ENCODE measurements around the gene XAF1.

GRCh38 chr17:6811510-6811909, 55.7 kb downstream of the XAF1 start:
- TF ChIP-seq, protein P1, sequence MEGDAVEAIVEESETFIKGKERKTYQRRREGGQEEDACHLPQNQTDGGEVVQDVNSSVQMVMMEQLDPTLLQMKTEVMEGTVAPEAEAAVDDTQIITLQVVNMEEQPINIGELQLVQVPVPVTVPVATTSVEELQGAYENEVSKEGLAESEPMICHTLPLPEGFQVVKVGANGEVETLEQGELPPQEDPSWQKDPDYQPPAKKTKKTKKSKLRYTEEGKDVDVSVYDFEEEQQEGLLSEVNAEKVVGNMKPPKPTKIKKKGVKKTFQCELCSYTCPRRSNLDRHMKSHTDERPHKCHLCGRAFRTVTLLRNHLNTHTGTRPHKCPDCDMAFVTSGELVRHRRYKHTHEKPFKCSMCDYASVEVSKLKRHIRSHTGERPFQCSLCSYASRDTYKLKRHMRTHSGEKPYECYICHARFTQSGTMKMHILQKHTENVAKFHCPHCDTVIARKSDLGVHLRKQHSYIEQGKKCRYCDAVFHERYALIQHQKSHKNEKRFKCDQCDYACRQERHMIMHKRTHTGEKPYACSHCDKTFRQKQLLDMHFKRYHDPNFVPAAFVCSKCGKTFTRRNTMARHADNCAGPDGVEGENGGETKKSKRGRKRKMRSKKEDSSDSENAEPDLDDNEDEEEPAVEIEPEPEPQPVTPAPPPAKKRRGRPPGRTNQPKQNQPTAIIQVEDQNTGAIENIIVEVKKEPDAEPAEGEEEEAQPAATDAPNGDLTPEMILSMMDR (IDR thresholded peaks at IDR 0.05), result no peak
- TF ChIP-seq POLR2A (IDR thresholded peaks at IDR 0.05), result no peak

Measured in tibial nerve (tissue), 3 donors.